GM18517 (cell line): ENCODE results near the gene TMEM115.

Source experiments
- ATAC-seq: cut with Tn5 transposase; IDR thresholded peaks from one replicate; pipeline ENCODE4 v1.9.1; 2021; ENCODE audit warnings: mild to moderate bottlenecking, moderate library complexity; ENCODE audit not compliant: unreplicated experiment

TMEM115 gene, protein sequence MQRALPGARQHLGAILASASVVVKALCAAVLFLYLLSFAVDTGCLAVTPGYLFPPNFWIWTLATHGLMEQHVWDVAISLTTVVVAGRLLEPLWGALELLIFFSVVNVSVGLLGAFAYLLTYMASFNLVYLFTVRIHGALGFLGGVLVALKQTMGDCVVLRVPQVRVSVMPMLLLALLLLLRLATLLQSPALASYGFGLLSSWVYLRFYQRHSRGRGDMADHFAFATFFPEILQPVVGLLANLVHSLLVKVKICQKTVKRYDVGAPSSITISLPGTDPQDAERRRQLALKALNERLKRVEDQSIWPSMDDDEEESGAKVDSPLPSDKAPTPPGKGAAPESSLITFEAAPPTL

DNA sequence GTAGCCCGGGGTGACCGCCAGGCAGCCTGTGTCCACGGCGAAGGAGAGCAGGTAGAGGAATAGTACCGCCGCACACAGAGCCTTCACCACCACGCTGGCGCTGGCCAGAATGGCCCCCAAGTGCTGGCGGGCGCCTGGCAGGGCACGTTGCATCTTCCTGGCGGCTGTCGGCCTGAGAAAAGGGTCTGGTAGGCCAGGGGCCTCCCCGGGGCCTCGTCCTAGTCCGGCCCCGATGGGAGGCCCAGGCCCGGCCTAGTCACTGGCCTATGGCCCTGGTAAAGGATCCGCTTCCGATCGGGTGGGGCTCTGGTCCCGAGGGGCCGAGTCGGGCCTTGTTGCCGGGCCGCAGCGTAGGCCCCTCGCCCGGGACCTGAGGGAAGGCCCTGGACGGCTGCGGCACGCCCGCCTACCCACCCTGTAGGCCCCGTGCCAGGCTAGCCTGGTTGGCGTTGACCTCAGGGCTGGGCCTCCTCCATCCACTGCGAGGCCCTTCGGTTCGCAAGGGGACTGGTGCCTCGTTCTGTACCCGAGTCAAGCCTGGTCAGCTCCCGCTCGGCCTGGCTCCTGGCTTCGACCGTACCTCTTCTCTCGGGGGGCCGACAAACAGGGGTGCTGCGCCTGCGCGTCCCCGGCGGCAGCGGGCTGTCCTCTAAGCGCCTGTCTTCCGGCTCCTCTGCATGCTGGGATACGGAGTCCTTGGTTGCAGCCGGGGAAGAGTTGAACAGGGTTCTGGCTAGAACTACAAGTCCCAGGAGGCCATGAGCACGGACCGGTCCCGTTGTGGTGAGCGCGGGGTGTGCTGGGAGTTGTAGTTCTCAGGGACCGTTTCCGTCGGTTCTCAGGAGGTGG is at the start of gene TMEM115:
Gene TMEM115, minus strand, starts transcription at position 611 of the 849 bp plus-strand sequence. Its CDS starts 458 bp downstream, at position 153.
- ATAC-seq, result peak; percentile 98

DNA sequence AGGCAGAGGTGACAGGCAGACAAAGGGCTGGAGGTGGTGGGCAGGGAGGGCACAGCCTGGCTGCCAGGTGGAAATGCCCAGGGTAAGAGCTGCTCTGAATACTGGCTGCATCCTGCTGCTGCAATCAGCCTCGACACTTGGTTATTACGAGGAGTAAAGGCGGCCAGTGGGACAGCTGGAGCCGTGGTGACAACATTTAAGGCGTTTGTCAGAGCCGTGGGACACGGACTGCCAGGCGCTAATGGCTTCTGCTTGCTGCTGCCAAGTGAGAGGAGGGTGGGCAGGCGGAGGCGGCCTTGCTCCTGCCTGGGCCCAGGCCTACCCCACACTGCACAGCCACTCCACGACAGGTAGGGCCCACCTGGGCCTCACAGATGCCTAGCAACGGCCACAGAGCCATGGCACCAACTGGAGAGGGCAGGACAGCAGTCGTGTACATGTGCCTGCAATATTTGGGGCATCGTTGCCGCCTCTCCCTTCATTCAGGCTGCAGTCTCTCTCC is 49.2 kb upstream of the TMEM115 start:
- ATAC-seq, result no peak

DNA sequence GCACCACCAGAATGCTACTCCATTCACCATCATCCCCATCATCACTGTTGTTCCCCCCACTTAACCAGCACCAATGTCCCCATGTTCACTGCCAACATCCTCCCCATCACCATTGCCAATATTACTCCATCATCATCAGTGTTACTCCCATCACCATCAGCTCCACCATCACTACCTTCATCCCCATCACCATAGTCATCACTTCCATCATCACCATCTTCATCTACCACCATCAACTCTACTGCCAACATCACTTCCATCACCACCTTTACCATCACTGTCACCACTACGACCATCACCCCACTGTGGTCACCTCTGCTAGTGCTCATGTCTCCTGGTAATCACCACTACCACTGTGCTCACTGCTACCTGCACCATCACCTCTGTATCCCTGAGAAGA is 47.2 kb upstream of the TMEM115 start:
- no peak for ATAC-seq

DNA sequence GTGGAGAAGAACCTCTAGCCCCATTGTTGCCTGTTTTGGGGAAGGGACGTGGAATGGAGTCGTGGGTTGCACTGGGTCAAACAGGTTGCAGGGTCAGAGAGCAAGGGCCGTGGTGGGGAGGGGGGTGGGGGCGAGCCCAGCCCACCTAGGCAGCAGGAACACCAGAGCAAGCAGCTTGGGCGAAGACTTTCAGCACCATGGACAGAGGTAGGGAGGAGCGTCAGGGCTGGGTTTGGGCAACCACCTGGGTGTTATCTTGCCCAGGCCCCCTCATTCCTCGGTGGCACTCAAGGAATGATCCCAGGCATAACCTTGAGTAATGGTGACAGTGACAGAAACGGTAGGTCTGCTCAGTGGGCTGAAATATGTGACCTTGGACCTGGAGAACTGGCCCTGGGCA is 45.9 kb upstream of the TMEM115 start:
- no peak for ATAC-seq

DNA sequence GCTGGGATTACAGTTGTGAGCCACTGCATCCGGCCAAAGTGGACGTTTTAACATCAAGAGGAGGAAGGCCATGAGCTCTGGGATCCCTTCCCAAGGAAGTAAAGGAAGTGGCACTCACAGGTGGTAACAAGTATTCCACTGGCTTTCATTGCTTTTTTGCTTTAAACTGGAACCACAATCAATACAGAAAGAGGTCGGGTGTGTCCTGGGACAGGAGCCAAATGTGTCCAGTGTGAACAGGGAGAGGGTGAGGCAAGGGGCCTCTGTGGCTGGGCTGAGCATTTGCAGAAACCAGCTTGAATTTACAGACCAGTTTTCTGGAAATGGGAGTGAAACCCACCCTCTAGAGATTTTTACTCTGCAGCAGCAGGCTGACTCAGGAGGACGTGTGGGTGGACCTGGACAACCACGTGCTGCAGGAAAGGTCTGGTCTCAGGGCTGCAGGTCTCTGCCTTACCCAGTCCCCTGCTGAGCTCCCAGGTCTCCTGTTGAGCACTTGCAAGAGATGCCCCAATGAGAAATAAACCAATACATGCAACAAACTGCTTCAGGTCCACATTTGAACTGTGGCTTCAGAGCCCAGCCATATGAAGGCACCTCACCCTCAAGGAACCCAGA is 42.8 kb upstream of the TMEM115 start:
- no peak for ATAC-seq

DNA sequence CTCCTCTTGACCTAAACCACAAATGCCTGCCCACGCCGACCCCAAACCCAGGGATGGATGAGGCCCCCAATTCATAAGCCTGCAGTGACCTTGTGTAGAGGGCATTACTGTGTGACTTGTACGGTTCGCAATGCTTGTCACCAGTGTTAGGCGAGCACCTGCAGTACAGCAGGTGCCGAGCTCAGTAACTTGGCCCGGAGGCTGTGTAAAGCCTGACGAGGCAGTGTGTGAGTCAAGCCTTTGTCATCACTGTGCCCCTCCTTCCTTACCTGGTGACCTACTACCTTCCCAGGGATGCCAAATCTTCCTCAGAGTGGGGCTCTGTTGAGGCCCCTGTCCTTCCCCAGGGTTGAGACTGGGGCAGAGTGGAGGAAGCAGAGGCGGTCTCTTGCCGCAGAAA is 37.2 kb upstream of the TMEM115 start:
- ATAC-seq, result no peak

DNA sequence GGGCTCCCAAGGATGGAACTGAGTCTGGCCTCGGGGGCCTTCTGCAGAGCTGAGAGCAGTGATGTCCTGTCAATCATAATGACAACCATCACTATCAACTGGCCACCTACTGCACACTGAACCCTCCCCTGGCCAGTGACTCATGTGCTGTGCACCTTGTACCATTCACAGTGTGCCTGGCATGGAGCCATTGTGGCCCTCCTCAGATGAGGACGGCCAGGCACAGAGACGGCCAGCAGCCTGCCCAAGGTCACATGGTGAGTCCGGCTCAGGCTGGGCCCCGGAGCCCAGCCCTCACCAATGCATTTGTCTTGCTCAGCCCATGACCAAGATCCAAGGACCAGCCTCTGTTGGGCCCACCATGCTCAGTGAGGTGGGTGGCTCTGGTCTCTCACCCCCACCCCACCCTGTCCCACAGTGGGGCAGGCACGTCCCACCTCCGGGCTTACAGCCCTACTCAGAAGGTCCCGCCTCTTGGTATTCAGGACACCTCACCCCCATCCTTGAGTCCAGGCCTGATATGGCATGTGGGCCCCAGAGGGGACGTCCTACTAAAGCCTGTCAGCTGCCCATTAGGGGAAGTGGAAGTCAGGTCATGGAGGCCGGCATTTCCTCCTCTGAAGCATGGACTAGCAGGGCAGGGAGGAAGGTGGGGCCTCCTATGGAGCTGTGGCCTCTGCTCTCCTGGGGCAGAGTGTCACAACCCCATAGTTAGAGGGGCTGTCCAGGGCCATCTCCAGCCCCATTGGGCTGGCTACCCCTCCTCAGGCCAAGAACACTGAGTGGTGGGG is 35.9 kb upstream of the TMEM115 start:
- ATAC-seq, result no peak

DNA sequence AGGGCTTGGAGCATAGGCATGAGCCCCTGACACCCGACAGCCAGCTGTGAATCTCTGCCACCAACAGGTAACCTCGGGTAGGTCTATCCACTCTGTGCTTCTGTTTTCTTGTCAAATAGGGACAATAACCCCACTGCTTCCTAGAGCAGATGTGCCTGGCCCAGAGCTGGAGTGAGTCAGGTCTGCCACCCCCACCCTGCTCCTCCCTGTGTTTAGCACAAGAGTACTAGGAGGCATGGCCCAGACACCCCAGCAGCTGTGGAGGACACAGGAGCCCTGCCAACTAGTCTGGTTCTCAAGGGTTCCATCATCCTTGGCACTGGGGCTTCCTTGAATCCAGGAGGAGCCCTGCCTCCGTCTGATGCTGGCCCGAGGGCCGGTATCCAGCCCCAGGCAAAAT is 33.7 kb upstream of the TMEM115 start:
- no peak for ATAC-seq

DNA sequence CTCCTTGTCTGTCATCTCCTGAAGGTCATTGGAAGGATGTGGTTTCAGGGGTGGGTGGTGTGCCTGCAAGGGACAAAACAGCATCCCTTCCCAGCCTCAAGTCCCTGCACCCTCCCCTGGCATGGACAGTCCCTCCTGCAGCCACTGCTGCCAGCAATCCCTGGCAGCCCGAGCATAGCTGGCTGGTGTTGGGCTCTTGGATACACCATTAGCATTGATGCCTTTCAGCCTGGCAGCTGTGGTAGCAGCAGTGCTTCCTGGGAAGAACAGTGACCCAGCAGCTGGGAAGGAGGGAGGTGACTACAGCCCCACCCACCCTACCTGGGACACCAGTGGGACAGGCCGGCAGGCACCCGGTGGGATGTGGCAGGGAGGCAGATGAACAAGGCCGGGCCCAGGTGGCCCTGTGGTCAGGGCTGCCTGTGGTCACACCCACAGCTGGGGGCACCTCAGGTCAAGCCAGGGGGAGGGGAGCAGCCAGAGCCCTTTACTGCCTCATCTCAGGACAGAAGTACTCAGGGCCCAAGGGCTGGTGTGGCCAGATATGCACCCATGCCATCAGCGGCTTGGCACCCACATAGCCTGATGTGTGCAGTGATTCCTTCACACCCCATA is 32.9 kb upstream of the TMEM115 start:
- ATAC-seq, result no peak

DNA sequence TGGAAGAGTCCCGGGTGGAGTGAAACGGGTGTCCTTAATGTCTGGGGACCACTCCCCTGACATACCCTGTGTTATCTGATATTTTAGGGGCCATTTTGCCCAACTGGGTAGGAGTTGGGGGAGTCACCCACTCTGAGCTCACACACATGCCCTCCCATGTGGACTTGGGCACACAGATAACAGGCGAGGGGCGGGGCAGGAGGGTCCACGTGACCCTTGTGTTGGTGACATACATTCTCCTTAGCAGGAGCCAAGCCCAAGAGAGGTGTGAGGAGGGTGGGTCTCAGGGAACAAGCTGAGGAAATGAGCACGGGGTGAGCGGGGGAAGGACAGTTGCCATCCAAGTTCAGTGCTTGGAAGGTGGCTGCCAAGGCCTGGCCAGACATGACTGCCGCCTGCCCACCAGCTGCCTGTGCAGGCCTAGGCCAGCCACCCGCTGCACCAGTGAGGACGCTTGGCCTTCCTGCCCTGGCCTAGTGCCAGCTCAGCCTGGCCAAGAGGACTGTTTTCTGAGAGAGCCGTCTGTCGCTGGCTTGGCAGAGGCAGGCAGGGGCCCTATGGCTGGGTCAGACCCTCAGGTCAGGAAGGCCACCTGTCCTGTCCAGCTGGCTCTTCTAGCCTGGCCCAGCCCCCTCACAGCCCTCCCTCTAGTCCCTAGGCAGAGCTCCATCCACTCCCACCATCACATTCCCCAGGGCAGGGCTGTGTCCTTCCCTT is 31.3 kb upstream of the TMEM115 start:
- ATAC-seq, result no peak

DNA sequence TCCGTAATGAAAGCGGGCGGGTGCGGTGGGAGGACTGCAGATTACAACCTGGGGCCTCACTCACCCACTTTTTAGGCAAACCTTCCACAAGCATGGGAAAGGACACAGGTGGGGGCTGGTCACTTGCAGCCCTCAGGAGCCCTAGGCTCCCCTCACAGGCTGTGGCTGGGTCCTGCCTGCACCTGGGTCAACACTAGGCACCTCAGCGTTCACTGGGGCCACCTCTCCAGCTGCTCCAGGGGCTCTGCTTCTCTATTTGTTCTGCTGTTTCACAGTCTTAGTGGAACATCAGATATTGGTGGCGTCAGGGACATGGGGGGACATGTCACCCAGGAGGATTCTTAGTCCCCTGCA is 30.1 kb upstream of the TMEM115 start:
- no peak for ATAC-seq

DNA sequence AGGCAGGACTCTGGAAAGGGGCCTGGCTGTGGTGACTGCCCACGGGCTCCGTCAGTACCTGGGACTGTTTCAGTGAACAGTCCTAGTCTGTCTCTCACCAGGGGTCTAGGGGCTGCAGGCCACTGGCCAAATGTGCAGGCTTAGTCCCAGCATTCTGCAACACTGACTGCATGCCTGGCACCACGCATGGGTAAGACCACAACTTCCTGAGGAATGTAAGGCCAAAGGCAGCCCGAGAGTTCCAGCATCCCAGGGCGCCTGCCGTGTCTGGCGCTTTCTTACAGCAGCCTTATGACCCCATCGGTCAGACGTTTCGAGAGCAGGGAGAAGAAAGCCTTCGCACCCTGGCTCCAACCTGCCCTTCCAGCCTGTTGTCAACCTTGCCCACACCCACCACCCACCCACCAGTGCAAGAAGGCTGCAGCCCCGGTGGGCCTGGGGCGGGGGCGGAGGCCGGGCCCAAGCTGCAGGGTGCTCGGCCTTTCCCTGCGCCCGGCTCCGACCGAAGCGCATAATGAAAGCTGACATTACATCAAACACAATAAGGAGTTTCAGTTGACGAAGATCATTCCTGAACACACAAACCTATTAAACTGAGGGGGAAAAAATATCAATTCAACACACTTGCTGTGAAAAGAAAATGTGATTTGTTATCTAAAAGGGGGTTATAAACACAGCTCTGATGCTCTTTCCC is 29.5 kb upstream of the TMEM115 start:
- ATAC-seq, result no peak

DNA sequence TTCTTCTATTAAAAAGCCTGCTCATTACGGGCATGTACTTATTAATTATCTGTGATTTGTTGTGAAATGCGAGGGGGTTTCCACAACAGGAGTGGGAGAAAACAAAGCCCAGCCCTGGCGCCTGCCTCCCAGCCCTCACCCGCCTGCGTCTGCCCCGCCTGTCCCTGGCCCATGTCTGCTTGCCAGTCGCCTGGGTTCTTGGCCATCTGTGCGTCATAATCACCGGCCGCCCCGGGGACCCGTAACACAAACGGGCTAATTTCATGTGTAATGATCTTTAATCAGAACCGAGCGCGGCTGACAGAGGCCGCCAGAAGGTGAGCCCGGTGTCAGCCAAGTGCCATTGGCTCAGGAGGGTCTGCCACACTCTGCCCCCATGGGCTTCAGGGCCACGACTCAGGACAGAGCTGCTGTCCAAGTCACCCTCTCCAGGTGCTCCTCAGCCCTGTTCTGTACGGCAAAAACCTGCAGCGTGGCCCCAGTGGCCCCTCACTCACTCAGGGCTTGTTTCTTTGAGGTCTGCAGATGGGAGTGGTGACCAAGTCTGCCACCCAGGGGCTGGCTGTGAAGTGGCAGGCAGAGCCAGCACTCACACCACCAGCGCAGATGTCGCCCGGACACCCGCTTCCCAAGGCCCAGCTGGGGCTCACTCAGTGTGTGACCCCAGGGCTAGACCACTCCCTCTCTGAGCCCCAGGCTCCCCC is 28.8 kb upstream of the TMEM115 start:
- no peak for ATAC-seq

DNA sequence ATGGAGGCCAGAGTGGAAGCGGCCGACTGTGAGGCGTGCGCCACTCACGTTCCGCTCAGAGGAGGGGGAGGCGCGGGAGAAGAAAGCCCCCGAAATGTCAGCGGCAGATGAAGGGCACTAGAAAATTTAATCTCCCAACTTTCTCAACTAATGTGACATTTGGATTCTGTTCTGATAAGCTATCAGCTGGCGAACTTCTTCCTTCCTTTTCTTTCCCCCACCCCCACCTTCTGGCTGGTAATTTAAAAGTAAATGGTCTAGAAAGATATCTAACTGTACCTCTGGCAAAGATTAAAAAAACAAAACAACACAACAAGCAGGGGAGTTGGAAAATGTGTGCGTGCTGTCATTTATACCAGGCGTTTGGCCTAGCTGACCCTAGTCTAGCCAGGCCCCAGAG is 26.4 kb upstream of the TMEM115 start:
- no peak for ATAC-seq

DNA sequence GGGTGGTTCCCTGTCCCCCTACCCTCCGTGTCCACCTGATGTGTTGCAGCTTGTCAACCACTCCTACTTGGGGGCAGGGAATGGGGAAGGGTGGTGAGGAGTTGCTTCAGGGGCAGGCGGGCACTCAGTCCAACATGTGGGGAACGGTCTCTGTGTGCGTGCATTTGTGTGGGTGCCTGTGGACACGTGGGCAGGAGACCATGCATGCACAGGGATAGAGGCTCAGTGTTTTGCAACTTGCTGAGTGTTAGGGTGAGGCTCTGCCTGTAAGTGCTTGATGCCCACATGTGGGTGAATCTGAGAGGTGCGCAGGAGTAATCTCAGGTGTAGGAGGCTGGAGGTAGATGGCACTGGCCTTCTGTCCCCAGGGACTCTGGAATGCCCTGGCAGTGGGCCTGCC is 24.4 kb upstream of the TMEM115 start:
- ATAC-seq, result no peak

DNA sequence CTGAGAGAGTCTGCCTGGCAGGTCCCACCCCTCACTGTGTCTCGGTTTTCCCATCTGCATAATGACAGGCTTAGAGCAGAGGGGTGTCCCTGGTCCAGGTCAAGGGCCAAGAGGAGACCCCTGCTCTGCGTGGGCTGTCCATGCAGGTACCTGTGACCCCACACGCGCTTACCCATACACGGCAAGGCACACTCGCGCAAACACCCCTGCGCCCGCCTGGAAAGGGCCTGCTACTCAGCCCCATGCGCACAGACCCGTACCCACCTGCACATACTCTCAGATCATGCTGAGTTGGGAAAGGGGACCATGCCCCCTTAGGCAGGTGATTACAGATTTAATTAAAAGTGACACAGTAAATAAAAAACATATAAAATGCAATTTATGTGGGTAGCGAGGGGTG is 23.4 kb upstream of the TMEM115 start:
- ATAC-seq, result no peak

DNA sequence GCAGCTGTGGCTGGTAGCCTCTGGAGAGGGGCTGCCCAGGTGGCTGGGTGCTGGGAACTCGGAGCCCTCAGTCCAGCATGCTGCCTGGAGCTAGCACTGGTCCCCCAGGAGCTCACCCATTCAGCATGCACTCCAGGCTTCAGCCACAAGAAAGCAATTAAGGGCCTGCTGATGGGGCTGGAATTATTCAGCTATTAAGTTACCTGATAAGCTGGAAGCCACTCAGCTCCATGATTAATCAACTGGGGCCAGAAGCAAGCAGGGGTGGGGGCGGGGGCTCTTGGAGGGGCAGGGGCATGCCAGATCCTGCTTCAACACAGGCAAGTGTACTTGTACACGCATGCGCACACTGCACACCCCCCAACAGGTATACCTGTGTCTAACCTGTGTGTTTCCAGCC is 22.1 kb upstream of the TMEM115 start:
- ATAC-seq, result no peak

DNA sequence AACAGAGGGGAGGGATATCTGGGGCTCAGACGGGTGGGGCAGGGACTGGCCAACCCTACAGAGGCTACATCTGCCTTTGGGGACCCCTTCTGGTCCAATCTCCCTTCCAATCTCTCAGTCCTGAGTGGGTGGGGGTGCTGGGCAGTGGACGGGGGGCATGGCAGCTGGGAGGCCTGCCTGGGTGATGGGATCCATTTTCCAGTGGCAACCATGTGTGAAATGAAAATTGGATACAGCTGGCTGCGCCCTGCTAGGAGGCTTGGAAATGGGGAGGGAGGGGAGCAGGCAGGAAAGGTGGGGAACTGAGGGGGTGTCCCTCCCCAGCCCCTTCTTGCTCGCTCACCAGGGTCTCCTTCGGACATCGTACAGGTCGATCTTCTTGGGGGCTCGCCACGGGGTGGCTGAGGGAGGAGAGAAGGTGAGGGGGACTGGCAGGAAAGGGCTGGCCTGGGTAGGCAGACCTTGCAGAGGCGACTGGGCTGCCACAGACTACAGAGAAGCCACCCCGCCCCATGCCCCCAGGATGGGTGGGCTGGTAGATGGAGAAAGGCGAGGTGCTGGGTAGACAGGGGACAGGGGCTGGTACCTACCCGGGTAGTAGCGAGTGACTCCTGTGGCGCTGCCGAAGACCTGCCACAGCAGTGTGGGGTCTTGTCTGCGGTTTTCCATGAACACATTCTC is 21.2 kb upstream of the TMEM115 start:
- no peak for ATAC-seq
